ENCODE results near the gene HECW1.
A peak's percentile ranks its signal among the peaks of the same experiment; 100 is the strongest.

The HECW1 gene

GRCh38 chr7:43265139-43265538 is 152.7 kb downstream of the HECW1 start:
- DNase-seq (ENCODE audit: low spot score), result no peak

GRCh38 chr7:43273939-43274719 is 161.7 kb downstream of the HECW1 start:
- DNase-seq (ENCODE audit: low spot score), result no peak

- DNase-seq (ENCODE audit: low spot score), result no peak
Observed at GRCh38 chr7:43274752-43275151, 162.3 kb downstream of the HECW1 start.

GRCh38 chr7:43276547-43276946 is 164.1 kb downstream of the HECW1 start:
- no peak for DNase-seq (ENCODE audit: low spot score)

GRCh38 chr7:43278088-43278644 is 165.7 kb downstream of the HECW1 start:
- DNase-seq (ENCODE audit: low spot score), result peak; percentile 21

- no peak for DNase-seq (ENCODE audit: low spot score)
Observed at GRCh38 chr7:43281268-43281667, 168.8 kb downstream of the HECW1 start.

- DNase-seq (ENCODE audit: low spot score), result no peak
Observed at GRCh38 chr7:43283706-43284105, 171.3 kb downstream of the HECW1 start.

- no peak for DNase-seq (ENCODE audit: low spot score)
Observed at GRCh38 chr7:43289826-43290225, 177.4 kb downstream of the HECW1 start.

GRCh38 chr7:43290978-43291377 is 178.5 kb downstream of the HECW1 start:
- DNase-seq (ENCODE audit: low spot score), result no peak

- no peak for DNase-seq (ENCODE audit: low spot score)
Observed at GRCh38 chr7:43291789-43292188, 179.3 kb downstream of the HECW1 start.

- DNase-seq (ENCODE audit: low spot score), result no peak
Observed at GRCh38 chr7:43292384-43292783, 179.9 kb downstream of the HECW1 start.

GRCh38 chr7:43294080-43294630 is 181.7 kb downstream of the HECW1 start:
- DNase-seq (ENCODE audit: low spot score), result peak; percentile 91

GRCh38 chr7:43295429-43295828 is 183.0 kb downstream of the HECW1 start:
- no peak for DNase-seq (ENCODE audit: low spot score)

GRCh38 chr7:43296306-43296705 is 183.9 kb downstream of the HECW1 start:
- DNase-seq (ENCODE audit: low spot score), result no peak

GRCh38 chr7:43298617-43299016 is 186.2 kb downstream of the HECW1 start:
- no peak for DNase-seq (ENCODE audit: low spot score)

GRCh38 chr7:43300121-43300520 is 187.7 kb downstream of the HECW1 start:
- DNase-seq (ENCODE audit: low spot score), result no peak

GRCh38 chr7:43302211-43302711 is 189.8 kb downstream of the HECW1 start:
- peak; percentile 10 for DNase-seq (ENCODE audit: low spot score)

GRCh38 chr7:43302773-43303460 is 190.5 kb downstream of the HECW1 start:
- DNase-seq (ENCODE audit: low spot score), result no peak

- DNase-seq (ENCODE audit: low spot score), result no peak
Observed at GRCh38 chr7:43303740-43304241, 191.3 kb downstream of the HECW1 start.

GRCh38 chr7:43306404-43306803 is 194.0 kb downstream of the HECW1 start:
- DNase-seq (ENCODE audit: low spot score), result no peak

- no peak for DNase-seq (ENCODE audit: low spot score)
Observed at GRCh38 chr7:43307522-43307921, 195.1 kb downstream of the HECW1 start.

- no peak for DNase-seq (ENCODE audit: low spot score)
Observed at GRCh38 chr7:43308913-43309705, 196.7 kb downstream of the HECW1 start.

Data from AG08395 (cell line).